Ascending aorta (tissue), 2 donors: Measurements from ENCODE around the gene GRAMD1A. TPM values are rescaled to one million over a fixed set of nuclear protein-coding genes. Genes with fewer than 3 reads are reported as not detected.
"Not testable (repeated sequence)": the region's sequence is repeated elsewhere in the genome, so short reads cannot be mapped to it uniquely, and the experiment has no call there.

Experiments used
- DNase-seq, 2 donors: peaks; one replicate each; pipeline ENCODE4 v3.0.0-alpha.2; 2019; ENCODE audit warnings: low spot score in 2 of 2
- H3K27ac ChIP-seq, 2 donors: fragments of 200-600 bp; sonication (generic); one replicate each; pipeline ENCODE4 v1.5.1; 2016 to 2017; ENCODE audit warnings: mild to moderate bottlenecking in 1 of 2
- H3K27me3 ChIP-seq: fragments of 200-600 bp; sonication (generic); one replicate; pipeline ENCODE4 v1.5.1; 2017
- H3K36me3 ChIP-seq, 2 donors: fragments of 200-600 bp; sonication (generic); one replicate each; pipeline ENCODE4 v1.5.1; 2016
- H3K4me1 ChIP-seq, 2 donors: fragments of 200-600 bp; sonication (generic); one replicate each; pipeline ENCODE4 v1.5.1; 2016 to 2017; ENCODE audit warnings: mild to moderate bottlenecking in 1 of 2
- H3K4me3 ChIP-seq, 2 donors: fragments of 200-600 bp; sonication (generic); one replicate each; pipeline ENCODE4 v1.5.1; 2016 to 2017; ENCODE audit warnings: mild to moderate bottlenecking in 1 of 2
- H3K9me3 ChIP-seq, 2 donors: fragments of 200-600 bp; sonication (generic); one replicate each; pipeline ENCODE4 v1.5.1; 2016
- intact Hi-C: fragments of 100-400 bp; cut with DNase I; formaldehyde crosslinking; loops from one replicate; pipeline ENCODE4 v1.15.1; 2023
- total RNA-seq: library from RNA; depleted of rRNA; stranded (reverse); fragments of >200 nt; gene quantifications from one replicate; pipeline ENCODE4 v1.1.0, GENCODE V29; 2016
- TF ChIP-seq, protein P1 (sequence below), 3 experiments: fragments of 200-600 bp in 2 of 3; fragments of 450-650 bp in 1 of 3; sonication (generic) in 2 of 3; IDR thresholded peaks; one replicate each; pipeline ENCODE4 v1.5.1; 2016 to 2019; ENCODE audit warnings: antibody characterized with exemption in 3 of 3, mild to moderate bottlenecking in 1 of 3, moderate library complexity in 1 of 3

GRAMD1A gene
- total RNA-seq, 1 donor from 2014 or later: 103 TPM

DNA sequence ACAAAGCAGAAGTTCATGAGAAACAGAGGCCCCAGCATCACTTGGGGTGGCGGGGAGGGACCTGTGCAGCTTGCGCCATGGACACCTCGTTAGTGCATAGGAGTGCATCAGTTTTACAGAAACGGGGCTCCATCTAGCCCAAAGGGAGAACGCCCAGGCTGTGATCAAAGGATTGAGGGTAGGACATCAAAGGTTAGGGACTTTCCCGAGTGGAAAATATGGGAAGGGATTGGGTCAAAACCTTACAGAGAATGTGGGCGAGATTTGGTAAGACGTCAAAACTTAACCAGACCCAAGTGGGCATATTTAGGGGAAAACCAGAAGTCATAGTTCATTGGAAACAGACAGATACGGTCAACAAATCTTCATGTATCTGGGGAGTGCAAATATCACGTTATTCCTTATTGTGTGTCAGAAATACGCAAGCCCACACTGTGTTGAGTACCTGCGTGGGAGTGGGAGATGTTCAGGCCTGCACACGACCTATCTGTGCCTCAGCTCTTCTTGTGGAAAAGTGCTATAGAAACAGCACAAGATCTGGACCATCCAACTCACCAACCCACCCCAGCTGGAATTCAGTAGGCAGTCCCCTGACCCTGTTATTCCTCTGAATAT lies 9.4 kb upstream of the GRAMD1A start:
- no peaks in the 10 kb centered on the region for H3K36me3 ChIP-seq
- DNase-seq: no peak
- H3K4me1 ChIP-seq: peaks cover 5 to 11% of the 10 kb centered on the region in 2 donors
- no peaks in the 10 kb centered on the region for H3K9me3 ChIP-seq
- H3K27me3 ChIP-seq: no peaks in the 10 kb centered on the region
- intact Hi-C loops: no loop called here
- H3K4me3 ChIP-seq: no peak overlapping the region
- TF ChIP-seq, protein P1, sequence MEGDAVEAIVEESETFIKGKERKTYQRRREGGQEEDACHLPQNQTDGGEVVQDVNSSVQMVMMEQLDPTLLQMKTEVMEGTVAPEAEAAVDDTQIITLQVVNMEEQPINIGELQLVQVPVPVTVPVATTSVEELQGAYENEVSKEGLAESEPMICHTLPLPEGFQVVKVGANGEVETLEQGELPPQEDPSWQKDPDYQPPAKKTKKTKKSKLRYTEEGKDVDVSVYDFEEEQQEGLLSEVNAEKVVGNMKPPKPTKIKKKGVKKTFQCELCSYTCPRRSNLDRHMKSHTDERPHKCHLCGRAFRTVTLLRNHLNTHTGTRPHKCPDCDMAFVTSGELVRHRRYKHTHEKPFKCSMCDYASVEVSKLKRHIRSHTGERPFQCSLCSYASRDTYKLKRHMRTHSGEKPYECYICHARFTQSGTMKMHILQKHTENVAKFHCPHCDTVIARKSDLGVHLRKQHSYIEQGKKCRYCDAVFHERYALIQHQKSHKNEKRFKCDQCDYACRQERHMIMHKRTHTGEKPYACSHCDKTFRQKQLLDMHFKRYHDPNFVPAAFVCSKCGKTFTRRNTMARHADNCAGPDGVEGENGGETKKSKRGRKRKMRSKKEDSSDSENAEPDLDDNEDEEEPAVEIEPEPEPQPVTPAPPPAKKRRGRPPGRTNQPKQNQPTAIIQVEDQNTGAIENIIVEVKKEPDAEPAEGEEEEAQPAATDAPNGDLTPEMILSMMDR (IDR thresholded peaks at IDR 0.05): no peak
- no peak overlapping the region for H3K27ac ChIP-seq

DNA sequence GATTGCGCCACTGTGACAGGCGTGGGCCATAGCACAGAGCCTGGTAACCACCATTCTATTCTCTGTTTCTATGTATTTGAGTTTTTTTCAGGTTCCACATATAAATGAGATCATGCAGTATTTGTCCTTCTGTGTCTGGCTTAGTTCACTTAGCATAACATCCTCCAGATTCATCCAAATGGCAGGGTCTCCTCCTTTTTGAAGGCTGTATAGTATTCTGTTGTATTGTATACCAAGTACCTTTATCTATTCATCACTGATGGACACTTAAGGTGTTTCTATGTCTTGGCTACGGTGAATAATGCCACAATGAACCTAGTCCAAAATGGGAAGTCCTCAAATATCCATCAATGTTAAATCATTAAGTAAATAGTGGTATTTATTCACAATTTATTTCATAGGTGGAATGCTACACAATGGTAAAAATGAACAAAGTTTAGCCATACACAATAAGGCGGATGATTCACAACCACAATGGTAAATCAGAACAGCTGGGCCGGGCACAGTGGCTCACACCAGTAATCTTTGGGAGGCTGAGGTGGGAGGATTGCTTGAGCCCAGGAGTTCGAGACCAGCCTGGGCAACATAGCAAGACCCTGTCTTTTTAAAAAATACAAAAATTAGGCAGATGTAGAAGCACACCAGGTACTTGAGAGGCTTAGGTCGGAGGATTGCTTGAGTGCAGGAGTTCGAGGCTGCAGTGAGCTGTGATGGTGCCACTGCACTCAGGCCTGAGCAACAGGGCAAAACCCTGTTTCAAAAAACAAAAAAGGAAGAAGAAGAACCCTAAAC lies 8.4 kb upstream of the GRAMD1A start:
- Histone ChIP-seq H3K27me3 (no peaks in the 10 kb centered on the region), H3K4me3 (no peak overlapping the region), H3K4me1 (peaks cover 5 to 9% of the 10 kb centered on the region in 2 donors), H3K36me3 (no peaks in the 10 kb centered on the region), H3K27ac (no peak overlapping the region), H3K9me3 (no peaks in the 10 kb centered on the region)
- TF ChIP-seq, protein P1 (IDR thresholded peaks at IDR 0.05): no peak
- DNase-seq: no peak
- intact Hi-C loops: no loop called here

DNA sequence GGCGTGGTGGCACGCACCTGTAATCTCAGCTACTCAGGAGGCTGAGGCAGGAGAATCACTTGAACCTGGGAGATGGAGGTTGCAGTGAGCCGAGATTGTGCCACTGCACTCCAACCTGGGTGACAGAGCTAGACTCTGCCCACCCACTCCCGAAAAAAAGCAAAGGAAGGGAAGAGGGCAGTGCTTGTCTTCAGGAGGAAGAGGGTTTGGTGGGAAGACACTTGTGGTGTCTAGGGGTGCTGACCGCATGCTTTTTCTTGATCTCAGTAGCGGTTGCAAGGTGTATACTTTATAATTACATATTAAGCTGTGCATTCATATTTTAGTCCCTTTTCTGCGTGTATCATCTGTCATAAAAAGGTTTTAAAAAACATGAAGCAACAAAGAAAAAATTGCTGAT lies 7.5 kb upstream of the GRAMD1A start:
- DNase-seq, H3K36me3 ChIP-seq, H3K4me1 ChIP-seq, intact Hi-C loops, H3K9me3 ChIP-seq, H3K27ac ChIP-seq, H3K27me3 ChIP-seq, H3K4me3 ChIP-seq: not testable (repeated sequence)

- Histone ChIP-seq H3K4me1 (peaks cover 5 to 15% of the 10 kb centered on the region in 2 donors), H3K36me3 (no peaks in the 10 kb centered on the region), H3K27ac (peak overlapping the region; percentile 63 to 72), H3K4me3 (no peak overlapping the region), H3K9me3 (no peaks in the 10 kb centered on the region), H3K27me3 (no peaks in the 10 kb centered on the region)
- intact Hi-C loops: no loop called here
- TF ChIP-seq, protein P1 (IDR thresholded peaks at IDR 0.05): no peak
- no peak for DNase-seq
Measured at GRCh38 chr19:34994286-34994642, 5.9 kb upstream of the GRAMD1A start.

GRCh38 chr19:34994643-34995541 lies 5.2 kb upstream of the GRAMD1A start:
- Histone ChIP-seq H3K27ac (peak overlapping the region; percentile 63 to 72), H3K9me3 (no peaks in the 10 kb centered on the region), H3K4me3 (no peak overlapping the region), H3K27me3 (no peaks in the 10 kb centered on the region), H3K4me1 (peaks cover 5 to 18% of the 10 kb centered on the region in 2 donors), H3K36me3 (no peaks in the 10 kb centered on the region)
- TF ChIP-seq, protein P1 (IDR thresholded peaks at IDR 0.05): no peak
- no peak for DNase-seq
- intact Hi-C loops: no loop called here
